ENCODE results near the gene UBR7.

DNA sequence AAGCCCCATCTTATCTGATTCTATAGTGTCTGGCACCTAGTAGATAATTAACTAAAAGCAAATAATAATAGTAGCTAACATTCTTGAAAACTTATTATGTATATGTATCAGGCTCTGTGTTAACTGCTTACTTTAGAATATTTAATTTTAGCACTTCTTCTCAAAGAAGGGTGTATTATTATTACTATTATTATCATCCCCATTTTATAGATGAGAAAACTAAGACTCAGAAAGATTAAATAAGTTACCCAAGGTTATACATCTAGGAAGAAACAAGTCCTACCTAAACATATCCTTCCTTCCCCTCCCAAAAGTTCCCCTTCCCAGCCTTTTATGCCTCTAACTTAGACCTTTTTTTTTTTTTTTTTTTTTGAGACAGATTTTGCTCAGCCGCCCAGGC lies 61.4 kb downstream of the UBR7 start:
- no peak for TF ChIP-seq TP53 (CRISPR knock-in tag; IDR thresholded peaks at IDR 0.05)
- TF ChIP-seq, protein P1, sequence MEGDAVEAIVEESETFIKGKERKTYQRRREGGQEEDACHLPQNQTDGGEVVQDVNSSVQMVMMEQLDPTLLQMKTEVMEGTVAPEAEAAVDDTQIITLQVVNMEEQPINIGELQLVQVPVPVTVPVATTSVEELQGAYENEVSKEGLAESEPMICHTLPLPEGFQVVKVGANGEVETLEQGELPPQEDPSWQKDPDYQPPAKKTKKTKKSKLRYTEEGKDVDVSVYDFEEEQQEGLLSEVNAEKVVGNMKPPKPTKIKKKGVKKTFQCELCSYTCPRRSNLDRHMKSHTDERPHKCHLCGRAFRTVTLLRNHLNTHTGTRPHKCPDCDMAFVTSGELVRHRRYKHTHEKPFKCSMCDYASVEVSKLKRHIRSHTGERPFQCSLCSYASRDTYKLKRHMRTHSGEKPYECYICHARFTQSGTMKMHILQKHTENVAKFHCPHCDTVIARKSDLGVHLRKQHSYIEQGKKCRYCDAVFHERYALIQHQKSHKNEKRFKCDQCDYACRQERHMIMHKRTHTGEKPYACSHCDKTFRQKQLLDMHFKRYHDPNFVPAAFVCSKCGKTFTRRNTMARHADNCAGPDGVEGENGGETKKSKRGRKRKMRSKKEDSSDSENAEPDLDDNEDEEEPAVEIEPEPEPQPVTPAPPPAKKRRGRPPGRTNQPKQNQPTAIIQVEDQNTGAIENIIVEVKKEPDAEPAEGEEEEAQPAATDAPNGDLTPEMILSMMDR (IDR thresholded peaks at IDR 0.05): no peak
- TF ChIP-seq, protein P2, sequence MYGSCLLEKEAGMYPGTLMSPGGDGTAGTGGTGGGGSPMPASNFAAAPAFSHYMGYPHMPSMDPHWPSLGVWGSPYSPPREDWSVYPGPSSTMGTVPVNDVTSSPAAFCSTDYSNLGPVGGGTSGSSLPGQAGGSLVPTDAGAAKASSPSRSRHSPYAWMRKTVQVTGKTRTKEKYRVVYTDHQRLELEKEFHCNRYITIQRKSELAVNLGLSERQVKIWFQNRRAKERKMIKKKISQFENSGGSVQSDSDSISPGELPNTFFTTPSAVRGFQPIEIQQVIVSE (CRISPR knock-in tag; IDR thresholded peaks at IDR 0.05; ENCODE audit: borderline replicate concordance): no peak
